ENCODE results near the gene CST3. TPM values are rescaled to one million over a fixed set of nuclear protein-coding genes. Genes with fewer than 3 reads are reported as not detected.
"Not testable (repeated sequence)": the region's sequence is repeated elsewhere in the genome, so short reads cannot be mapped to it uniquely, and the experiment has no call there.

The CST3 gene
- total RNA-seq, 1 donor from 2014 or later: 440 TPM

GRCh38 chr20:23644164-23644563 lies 6.4 kb upstream of the CST3 start:
- DNase-seq (ENCODE audit: extremely low read depth, low read depth, low spot score): no peak

DNA sequence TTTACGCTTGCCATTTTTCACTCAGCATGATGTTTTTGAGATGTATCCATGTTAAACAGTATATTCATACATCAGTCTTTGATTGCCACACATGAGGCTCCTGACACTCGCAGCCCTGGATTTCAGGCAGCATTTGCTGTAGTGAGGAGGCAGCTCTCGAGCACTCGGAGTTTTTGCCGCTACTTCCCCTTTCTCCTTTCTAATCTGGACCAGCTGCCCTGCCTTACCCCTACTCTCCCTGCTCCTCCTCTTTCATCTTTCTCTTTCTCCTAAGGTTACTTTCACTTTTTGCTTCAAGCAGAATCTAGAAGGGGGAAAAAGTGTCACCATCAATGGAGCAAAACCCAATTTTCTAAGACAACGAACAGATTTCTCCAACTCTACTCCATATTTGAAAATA lies 5.9 kb upstream of the CST3 start:
- no peak for DNase-seq (ENCODE audit: extremely low read depth, low read depth, low spot score)

- no peak for DNase-seq (ENCODE audit: extremely low read depth, low read depth, low spot score)
Measured at GRCh38 chr20:23641936-23642751, 4.4 kb upstream of the CST3 start.

- DNase-seq (ENCODE audit: extremely low read depth, low read depth, low spot score): no peak
Measured at GRCh38 chr20:23640671-23641667, 3.2 kb upstream of the CST3 start.

DNA sequence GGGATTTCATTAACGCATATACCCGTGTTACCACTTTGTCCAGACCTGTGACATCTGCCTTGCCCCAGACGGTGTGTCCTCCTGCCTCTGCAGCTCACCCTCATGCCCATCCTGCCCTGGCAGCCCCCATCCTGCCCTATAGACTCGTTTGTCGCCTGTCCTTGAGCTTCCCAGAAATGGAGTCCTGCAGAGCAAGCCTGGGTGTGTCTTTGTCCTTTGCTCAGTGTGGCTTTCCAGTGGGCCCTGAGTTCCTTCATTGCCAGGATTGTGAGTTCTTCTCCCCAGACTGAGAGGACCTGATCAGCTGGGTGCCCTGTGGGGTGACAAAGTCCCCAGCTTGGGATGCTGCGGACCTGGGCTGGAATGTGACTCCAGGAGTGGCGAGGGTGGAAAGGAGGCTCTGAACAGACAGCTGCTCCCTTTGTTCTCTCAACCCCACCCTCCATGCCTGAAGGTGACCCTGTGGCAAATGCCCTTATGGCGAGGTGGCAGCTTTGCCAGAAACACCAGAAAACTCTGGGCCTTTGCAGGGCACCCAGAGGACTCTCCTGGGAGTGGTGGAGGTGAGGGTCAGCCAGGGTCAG lies 2.4 kb upstream of the CST3 start:
- no peak for DNase-seq (ENCODE audit: extremely low read depth, low read depth, low spot score)

GRCh38 chr20:23639490-23639958 lies 1.8 kb upstream of the CST3 start:
- DNase-seq (ENCODE audit: extremely low read depth, low read depth, low spot score): no peak

- no peak for DNase-seq (ENCODE audit: extremely low read depth, low read depth, low spot score)
Measured at GRCh38 chr20:23638309-23638708, 554 bp upstream of the CST3 start.

GRCh38 chr20:23636908-23637281 lies 860 bp downstream of the CST3 start:
- DNase-seq (ENCODE audit: extremely low read depth, low read depth, low spot score): no peak

DNA sequence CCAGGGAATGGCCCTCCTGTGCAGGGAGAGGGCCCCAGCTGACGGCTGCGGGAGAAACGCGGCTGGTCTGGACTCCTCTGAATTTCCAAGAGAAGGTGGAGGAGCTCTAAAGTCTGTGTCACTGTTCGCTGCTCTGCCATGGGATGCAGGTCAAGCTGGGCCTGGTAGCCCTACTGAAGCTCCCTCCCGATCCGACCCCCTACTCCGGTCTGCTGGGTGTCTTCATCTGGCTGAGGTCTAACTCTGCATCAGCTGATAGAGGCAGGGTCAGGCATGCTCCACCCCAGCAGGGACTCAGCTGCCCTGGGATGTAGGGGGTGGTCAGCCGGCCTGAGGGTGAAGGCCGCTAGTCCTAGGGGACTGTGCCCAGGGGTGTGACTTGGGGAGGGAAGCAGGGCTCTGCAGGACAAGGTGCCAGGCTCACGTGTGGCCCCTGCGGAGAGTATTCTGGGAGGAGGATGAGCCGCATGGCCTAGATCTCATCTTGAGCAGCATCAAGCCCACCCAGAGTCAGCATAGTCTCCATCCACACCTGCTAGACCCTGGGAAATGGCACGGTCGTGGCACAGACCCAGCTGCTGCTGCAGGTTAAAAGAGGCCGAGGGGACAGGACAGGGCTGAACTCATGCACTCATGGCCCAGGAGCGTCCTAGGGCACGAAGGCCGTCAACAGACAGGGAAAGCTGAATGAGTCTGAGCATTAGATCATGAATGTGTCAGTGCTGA lies 1.4 kb downstream of the CST3 start:
- DNase-seq (ENCODE audit: extremely low read depth, low read depth, low spot score): no peak

- DNase-seq (ENCODE audit: extremely low read depth, low read depth, low spot score): not testable (repeated sequence)
Measured at GRCh38 chr20:23635768-23636090, 2.0 kb downstream of the CST3 start.

DNA sequence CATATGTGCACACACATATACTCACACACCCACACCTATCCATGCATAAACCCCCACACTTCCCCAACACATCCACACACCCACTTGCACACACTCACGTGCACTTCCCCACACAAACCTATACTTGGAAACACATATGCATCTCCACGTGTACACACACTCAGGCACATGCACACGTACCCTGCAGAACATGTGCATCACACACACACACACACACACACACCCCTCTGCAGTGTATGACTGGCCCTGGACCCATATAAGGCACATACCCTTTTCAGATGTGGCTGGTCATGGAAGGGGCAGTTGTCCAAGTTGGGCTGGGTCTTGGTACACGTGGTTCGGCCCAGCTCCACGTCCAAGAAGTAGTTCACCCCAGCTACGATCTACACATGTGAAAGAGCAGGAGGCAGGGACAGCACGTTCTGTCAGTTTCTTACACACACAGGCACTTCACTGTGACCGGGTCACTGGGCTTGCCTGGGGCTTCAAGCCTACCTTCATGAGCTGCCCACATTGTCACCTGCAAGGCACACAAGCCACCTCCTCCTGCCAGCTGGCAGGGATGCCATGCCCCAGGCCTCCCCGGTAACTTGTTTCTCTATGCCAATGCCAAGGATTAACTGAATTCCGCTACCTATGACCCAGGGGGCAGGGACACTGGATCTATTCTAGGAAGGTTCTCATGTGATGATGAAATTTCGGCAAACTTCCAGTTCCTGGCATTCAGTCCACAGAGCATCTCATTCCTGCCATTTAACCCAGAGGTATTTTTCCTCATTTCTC lies 2.6 kb downstream of the CST3 start:
- no peak for DNase-seq (ENCODE audit: extremely low read depth, low read depth, low spot score)

DNA sequence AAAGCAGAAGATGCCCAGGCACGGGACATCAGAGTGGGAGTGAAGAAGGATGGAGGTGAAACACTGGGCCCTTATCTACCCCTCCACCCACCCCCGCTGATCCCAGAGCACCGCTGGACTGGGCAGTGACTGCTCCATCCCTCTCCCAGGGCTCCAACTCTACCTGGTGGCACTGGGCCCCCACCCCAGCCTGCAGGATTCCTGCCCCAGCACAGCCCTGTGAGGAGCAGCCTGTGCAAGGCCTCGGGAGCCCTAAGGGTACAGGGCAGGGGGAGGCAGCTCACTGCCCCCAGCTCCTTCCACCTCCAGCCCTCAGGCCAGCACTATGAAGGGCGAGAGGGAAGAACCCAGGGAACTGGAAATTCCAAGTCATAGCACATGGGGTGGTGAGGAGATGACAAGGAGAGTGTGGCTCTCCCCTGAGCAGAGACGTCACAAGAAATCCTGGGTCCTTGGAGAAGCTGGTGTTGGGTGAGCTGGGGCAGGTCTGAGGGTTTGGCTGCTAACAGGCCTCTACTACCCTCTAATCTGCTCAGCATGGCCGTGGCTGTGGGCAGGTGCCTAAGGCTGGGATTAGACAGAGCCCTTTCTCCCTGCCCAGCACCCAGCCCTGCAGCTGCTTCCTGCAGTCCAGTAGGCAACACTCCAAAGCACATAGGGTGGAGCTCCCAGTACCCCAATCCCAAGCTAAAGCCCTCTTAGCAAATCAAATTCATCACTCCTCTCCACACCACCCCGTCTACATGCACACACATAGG lies 3.5 kb downstream of the CST3 start:
- DNase-seq (ENCODE audit: extremely low read depth, low read depth, low spot score): no peak

DNA sequence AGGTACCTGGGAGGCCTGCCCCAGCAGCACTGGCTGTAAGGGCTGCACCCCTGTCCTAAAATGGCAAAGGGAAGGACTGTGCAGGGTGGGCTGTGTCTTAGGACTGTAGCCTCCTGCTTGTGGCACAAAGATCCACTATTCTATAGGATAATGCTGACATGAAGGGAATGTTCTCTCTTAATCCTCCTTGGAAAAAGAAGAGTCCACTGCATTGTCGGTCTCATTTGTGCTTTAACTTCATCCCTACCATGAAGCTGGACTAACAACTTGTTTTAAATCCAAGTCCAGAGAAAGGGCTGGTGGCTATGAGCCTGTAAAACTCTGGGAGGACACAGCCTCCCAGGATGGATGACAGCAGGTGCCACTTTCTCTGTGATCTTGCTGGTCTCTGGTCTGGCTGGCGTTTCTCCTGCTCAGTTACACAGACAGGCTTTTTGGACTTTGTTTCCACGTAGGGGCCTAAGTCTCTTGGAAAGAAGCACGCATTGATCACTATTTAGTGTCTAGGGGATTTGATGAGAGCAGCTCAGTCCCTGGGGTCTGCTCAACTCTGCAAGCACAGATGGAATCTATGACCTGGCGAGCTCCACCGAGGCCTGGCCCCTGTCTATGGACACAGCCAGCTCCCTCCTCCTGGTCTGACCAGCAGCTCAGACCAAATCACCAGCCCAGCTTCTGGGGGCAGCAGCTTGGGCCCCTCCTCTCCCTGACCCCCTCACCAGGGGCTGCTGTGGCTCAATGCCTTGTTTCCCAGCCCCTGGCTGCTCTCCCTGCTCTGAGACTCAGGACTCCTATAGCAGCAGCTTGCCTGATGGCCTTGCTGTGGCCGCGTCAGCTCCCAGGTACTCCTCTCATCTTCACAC lies 4.8 kb downstream of the CST3 start:
- no peak for DNase-seq (ENCODE audit: extremely low read depth, low read depth, low spot score)

GRCh38 chr20:23631981-23632710 lies 5.6 kb downstream of the CST3 start:
- DNase-seq (ENCODE audit: extremely low read depth, low read depth, low spot score): no peak

GRCh38 chr20:23631226-23631822 lies 6.4 kb downstream of the CST3 start:
- DNase-seq (ENCODE audit: extremely low read depth, low read depth, low spot score): no peak

DNA sequence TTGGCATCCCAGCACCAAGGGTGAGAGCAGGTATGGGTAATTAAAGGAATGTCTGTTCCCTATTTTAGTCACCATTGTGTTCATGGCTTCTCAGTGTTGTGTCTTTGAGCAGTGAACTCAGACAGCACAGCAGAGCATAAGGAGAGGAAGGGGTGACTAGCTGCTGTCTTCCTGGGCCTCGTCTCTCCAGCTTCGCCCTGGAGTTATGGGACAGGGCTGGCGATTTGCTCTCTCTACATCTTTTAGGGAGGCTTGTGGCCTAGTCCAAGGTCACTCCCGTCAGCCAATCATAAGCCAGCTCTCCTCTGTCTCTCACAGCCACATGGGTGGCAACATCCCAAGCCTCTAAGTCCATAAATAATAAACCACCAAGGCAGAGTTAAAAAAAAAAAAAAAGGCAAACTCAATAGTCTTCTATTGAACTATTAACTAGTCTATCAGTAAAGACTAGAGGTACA lies 7.3 kb downstream of the CST3 start:
- DNase-seq (ENCODE audit: extremely low read depth, low read depth, low spot score): no peak
